CD4-positive, alpha-beta T cell (primary cell): ENCODE results near the gene MUC6. TPM values are rescaled to one million over a fixed set of nuclear protein-coding genes. Genes with fewer than 3 reads are reported as not detected.
"Not testable (repeated sequence)": the region's sequence is repeated elsewhere in the genome, so short reads cannot be mapped to it uniquely, and the experiment has no call there.

Experiments used
- ATAC-seq: fragments of 200-7000 bp; cut with Tn5 transposase; one replicate; pipeline ENCODE4 v1.10.0; 2022; ENCODE audit warnings: mild to moderate bottlenecking; ENCODE audit not compliant: poor library complexity
- CTCF ChIA-PET: fragments of 350-600 bp; sonication (Branson Sonifier 250); formaldehyde crosslinking; loops from one replicate; lab custom pipeline; 2021; ENCODE audit warnings: antibody characterized with exemption, inconsistent platforms; lab: Charles Lee
- POLR2A ChIA-PET: fragments of 350-600 bp; sonication (Branson Sonifier 250); formaldehyde crosslinking; loops from one replicate; lab custom pipeline; 2021; ENCODE audit warnings: antibody characterized with exemption, inconsistent platforms; lab: Charles Lee
- DNase-seq, 14 experiments: peaks; one replicate each; pipeline ENCODE4 v3.0.0-alpha.2; 2013 to 2020; ENCODE audit warnings: mixed read lengths in 2 of 14
- H3K27ac ChIP-seq, 2 donors: one replicate each; pipeline versions ENCODE4 v1.5.1 to v1.7.0; 2013; ENCODE audit warnings: low read length in 2 of 2, low read depth in 1 of 2, mild to moderate bottlenecking in 1 of 2
- H3K27me3 ChIP-seq, 2 experiments: 1 replicate in 1 of 2; 2 replicates in 1 of 2; pipeline versions ENCODE4 v1.6.1 to v1.7.0; 2013; ENCODE audit warnings: low read length in 2 of 2, control low read depth in 1 of 2, mild to moderate bottlenecking in 1 of 2, moderate library complexity in 1 of 2; ENCODE audit not compliant: insufficient read depth in 2 of 2, control insufficient read depth in 1 of 2
- H3K36me3 ChIP-seq: one replicate; pipeline ENCODE4 v1.6.1; 2013; ENCODE audit warnings: low read length, control low read depth; ENCODE audit not compliant: insufficient read depth
- H3K4me1 ChIP-seq: one replicate; pipeline ENCODE4 v1.6.1; 2013; ENCODE audit warnings: low read length, control low read depth; ENCODE audit not compliant: insufficient read depth
- H3K4me3 ChIP-seq: one replicate; pipeline ENCODE4 v1.5.1; 2013; ENCODE audit warnings: mild to moderate bottlenecking, low read length, moderate library complexity
- H3K9me3 ChIP-seq, 2 experiments: 1 replicate in 1 of 2; 2 replicates in 1 of 2; pipeline versions ENCODE4 v1.6.1 to v1.7.0; 2013; ENCODE audit warnings: low read length in 2 of 2, mild to moderate bottlenecking in 2 of 2, control low read depth in 1 of 2, moderate library complexity in 1 of 2; ENCODE audit not compliant: control insufficient read depth in 1 of 2, insufficient read depth in 1 of 2
- H3K27ac Mint-ChIP-seq: one replicate; pipeline ENCODE4 v1.8.0; 2020; ENCODE audit warnings: mixed read lengths
- H3K27me3 Mint-ChIP-seq: one replicate; pipeline ENCODE4 v1.8.0; 2021; ENCODE audit warnings: mixed read lengths
- H3K36me3 Mint-ChIP-seq: one replicate; pipeline ENCODE4 v1.8.0; 2021; ENCODE audit warnings: low read depth, mixed read lengths
- H3K4me1 Mint-ChIP-seq: one replicate; pipeline ENCODE4 v1.8.0; 2021; ENCODE audit warnings: low read depth, mixed read lengths
- H3K4me3 Mint-ChIP-seq: one replicate; pipeline ENCODE4 v1.8.0; 2020; ENCODE audit warnings: mild to moderate bottlenecking, mixed read lengths
- H3K9me3 Mint-ChIP-seq: one replicate; pipeline ENCODE4 v1.8.0; 2020; ENCODE audit warnings: mixed read lengths
- intact Hi-C, 2 experiments: fragments of 100-400 bp; cut with DNase I in 1 of 2; cut with micrococcal nuclease in 1 of 2; formaldehyde crosslinking; loops; one replicate each; pipeline versions ENCODE4 v1.15.1 to v1.9.0; 2023 to 2025; cut with DNase I, micrococcal nuclease
- total RNA-seq, 174 experiments: library from RNA in 2 of 174; stranded (reverse) in 2 of 174; gene quantifications; one replicate each; pipeline ENCODE4 v1.2.3 and lab custom pipeline; 2021 to 2026
- TF ChIP-seq, protein P1 (sequence below): fragments of 200-600 bp; IDR thresholded peaks from one replicate; pipeline ENCODE4 v1.8.0; 2022; ENCODE audit warnings: antibody characterized with exemption, mild to moderate bottlenecking

Gene MUC6
- total RNA-seq, 2 experiments from 2014 or later = not detected

DNA sequence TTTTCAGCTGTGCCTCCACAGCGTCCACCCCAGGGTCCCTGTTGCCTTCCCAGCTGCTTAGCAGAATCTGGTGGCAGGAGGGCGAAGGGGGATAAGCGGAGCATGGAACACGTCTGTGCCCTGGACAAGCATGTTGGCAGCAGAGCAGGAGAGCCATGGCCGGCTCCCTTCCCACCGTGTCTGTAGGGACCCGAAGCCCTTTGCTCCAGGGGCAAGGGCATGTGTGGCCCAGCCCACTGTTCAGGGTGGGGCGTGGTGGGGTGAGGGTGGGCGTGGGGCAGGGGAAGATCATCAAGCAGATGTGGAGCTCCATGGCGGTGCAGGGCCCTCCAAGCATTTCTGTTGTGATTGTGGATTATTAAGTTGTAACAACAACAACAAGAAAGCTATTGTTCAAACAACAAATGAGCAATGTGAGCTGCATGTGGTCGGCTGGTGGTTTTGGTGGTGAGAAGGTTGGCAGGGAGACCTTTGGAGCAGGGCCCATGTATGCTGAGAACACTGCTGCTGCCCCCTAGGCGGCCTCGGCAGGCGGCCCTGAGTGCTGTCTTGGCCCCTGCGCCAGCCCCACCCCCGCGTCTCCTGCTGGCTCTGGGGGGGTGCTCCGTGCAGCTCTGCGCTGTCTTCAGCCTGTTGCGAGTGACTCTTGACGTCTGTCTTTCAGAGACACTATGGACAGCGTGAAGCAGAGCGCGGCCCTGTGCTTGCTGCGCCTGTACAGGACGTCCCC, 59.9 kb downstream of the MUC6 start:
- no peaks in the 10 kb centered on the region for H3K4me1 ChIP-seq
- TF ChIP-seq, protein P1, sequence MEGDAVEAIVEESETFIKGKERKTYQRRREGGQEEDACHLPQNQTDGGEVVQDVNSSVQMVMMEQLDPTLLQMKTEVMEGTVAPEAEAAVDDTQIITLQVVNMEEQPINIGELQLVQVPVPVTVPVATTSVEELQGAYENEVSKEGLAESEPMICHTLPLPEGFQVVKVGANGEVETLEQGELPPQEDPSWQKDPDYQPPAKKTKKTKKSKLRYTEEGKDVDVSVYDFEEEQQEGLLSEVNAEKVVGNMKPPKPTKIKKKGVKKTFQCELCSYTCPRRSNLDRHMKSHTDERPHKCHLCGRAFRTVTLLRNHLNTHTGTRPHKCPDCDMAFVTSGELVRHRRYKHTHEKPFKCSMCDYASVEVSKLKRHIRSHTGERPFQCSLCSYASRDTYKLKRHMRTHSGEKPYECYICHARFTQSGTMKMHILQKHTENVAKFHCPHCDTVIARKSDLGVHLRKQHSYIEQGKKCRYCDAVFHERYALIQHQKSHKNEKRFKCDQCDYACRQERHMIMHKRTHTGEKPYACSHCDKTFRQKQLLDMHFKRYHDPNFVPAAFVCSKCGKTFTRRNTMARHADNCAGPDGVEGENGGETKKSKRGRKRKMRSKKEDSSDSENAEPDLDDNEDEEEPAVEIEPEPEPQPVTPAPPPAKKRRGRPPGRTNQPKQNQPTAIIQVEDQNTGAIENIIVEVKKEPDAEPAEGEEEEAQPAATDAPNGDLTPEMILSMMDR = no peak
- POLR2A ChIA-PET = no interaction called here
- peaks cover 81% of the 10 kb centered on the region for H3K36me3 Mint-ChIP-seq
- no peak overlapping the region for H3K4me3 ChIP-seq
- intact Hi-C loops = no loop called here
- H3K4me3 Mint-ChIP-seq = no peak overlapping the region
- no peaks in the 10 kb centered on the region for H3K27me3 ChIP-seq
- H3K27me3 Mint-ChIP-seq = no peaks in the 10 kb centered on the region
- H3K27ac ChIP-seq = no peak overlapping the region
- DNase-seq (no peak), ATAC-seq (no peak)
- H3K9me3 Mint-ChIP-seq = no peaks in the 10 kb centered on the region
- CTCF ChIA-PET = no interaction called here
- no peaks in the 10 kb centered on the region for H3K9me3 ChIP-seq
- H3K36me3 ChIP-seq = peaks cover 60% of the 10 kb centered on the region
- peaks cover 11% of the 10 kb centered on the region for H3K4me1 Mint-ChIP-seq
- peak overlapping the region; percentile 24 for H3K27ac Mint-ChIP-seq

DNA sequence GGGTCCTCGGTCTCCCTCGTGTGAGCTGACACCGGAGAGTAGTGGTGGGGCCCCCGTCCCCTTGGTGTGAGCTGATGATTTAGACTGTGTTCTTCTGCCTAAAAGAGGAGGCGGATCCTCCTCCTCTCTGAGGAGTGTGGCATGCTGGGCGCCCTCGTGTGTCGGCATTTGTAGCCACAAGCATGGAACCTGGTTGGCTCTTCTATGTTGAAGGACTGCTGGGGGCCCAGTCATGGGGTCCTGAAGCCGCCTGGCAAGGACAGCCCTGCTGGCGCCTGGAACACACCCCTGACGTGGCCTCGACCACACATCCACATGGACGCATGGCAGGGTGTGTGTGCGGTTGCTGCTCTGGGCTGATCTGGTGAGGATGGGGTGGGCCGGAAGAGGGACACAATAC, 60.7 kb downstream of the MUC6 start:
- H3K27me3 Mint-ChIP-seq = no peaks in the 10 kb centered on the region
- DNase-seq (peak in 2 of 14 experiments; percentile 9 to 15), ATAC-seq (no peak)
- Histone ChIP-seq H3K4me3 (no peak overlapping the region), H3K27me3 (no peaks in the 10 kb centered on the region), H3K27ac (no peak overlapping the region), H3K36me3 (peaks cover 60% of the 10 kb centered on the region), H3K9me3 (no peaks in the 10 kb centered on the region), H3K4me1 (peaks cover 6% of the 10 kb centered on the region)
- ChIA-PET POLR2A (no interaction called here), CTCF (no interaction called here)
- H3K9me3 Mint-ChIP-seq = no peaks in the 10 kb centered on the region
- intact Hi-C loops = no loop called here
- TF ChIP-seq, protein P1 = no peak
- H3K36me3 Mint-ChIP-seq = peaks cover 77% of the 10 kb centered on the region
- peak overlapping the region; percentile 24 for H3K27ac Mint-ChIP-seq
- no peak overlapping the region for H3K4me3 Mint-ChIP-seq
- peaks cover 14% of the 10 kb centered on the region for H3K4me1 Mint-ChIP-seq

DNA sequence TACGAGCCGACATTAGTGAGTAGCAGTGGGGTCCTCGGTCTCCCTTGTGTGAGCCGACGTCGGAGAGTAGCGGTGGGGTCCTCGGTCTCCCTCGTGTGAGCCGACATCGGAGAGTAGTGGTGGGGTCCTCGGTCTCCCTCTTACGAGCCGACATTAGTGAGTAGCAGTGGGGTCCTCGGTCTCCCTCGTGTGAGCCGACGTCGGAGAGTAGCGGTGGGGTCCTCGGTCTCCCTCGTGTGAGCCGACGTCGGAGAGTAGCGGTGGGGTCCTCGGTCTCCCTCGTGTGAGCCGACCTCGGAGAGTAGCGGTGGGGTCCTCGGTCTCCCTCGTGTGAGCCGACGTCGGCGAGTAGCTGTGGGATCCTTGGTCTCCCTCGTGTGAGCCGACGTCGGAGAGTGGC, 61.1 kb downstream of the MUC6 start:
- H3K27ac Mint-ChIP-seq, H3K4me3 Mint-ChIP-seq, H3K9me3 Mint-ChIP-seq, H3K4me3 ChIP-seq, H3K27ac ChIP-seq, DNase-seq, H3K27me3 ChIP-seq, CTCF ChIA-PET, ATAC-seq, H3K27me3 Mint-ChIP-seq, H3K9me3 ChIP-seq, intact Hi-C loops, POLR2A ChIA-PET: not testable (repeated sequence)
- peaks cover 11% of the 10 kb centered on the region for H3K4me1 ChIP-seq
- H3K4me1 Mint-ChIP-seq = peaks cover 19% of the 10 kb centered on the region
- peaks cover 62% of the 10 kb centered on the region for H3K36me3 ChIP-seq
- peaks cover 77% of the 10 kb centered on the region for H3K36me3 Mint-ChIP-seq

DNA sequence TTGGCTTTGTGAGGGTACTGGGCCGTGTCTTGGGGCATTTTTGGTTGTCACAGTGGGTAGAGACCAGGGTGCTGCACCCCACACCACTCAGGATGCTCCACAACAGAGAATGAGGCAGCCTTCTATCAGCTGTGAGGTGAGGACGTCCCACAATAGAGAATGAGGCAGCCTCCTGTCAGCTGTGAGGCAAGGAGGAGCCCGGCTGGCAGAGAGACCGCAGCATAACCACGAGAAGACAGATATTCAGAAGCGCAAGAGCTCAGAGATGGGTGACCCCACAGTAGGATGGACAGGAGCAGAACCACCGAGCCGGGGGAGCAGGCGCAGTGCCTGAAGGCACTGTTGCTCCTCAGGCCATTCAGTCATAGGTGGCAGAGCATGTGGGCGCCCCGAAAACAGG, 63.3 kb downstream of the MUC6 start:
- peaks cover 28% of the 10 kb centered on the region for H3K4me1 Mint-ChIP-seq

More for the DNA sequence above, 63.3 kb downstream of the MUC6 start:
- ATAC-seq (no peak), DNase-seq (no peak)
- no peak overlapping the region for H3K27ac ChIP-seq
- H3K9me3 ChIP-seq = no peaks in the 10 kb centered on the region
- H3K27me3 ChIP-seq = no peaks in the 10 kb centered on the region
- Mint-ChIP-seq H3K27ac (no peak overlapping the region), H3K27me3 (no peaks in the 10 kb centered on the region), H3K9me3 (no peaks in the 10 kb centered on the region), H3K4me3 (no peak overlapping the region), H3K36me3 (peaks cover 70% of the 10 kb centered on the region)
- H3K4me1 ChIP-seq = peaks cover 32% of the 10 kb centered on the region
- intact Hi-C loops = no loop called here
- TF ChIP-seq, protein P1 = no peak
- POLR2A ChIA-PET = no interaction called here
- CTCF ChIA-PET = no interaction called here
- H3K4me3 ChIP-seq = no peak overlapping the region
- peaks cover 62% of the 10 kb centered on the region for H3K36me3 ChIP-seq
